Measurements from ENCODE around the gene PTCH2. TPM values are rescaled to one million over a fixed set of nuclear protein-coding genes. Genes with fewer than 3 reads are reported as not detected.
"Not testable (repeated sequence)": the region's sequence is repeated elsewhere in the genome, so short reads cannot be mapped to it uniquely, and the experiment has no call there.

Gene PTCH2
- total RNA-seq, 1 donor from 2014 or later: 0.35 TPM

- intact Hi-C loops (cut with DNase I); DNase-seq (ENCODE audit: low spot score): not testable (repeated sequence)
Measured at GRCh38 chr1:44824392-44824791, 18.7 kb downstream of the PTCH2 start.

- intact Hi-C loops (cut with DNase I): no loop called here
Measured at GRCh38 chr1:44822981-44823451, 20.0 kb downstream of the PTCH2 start.

GRCh38 chr1:44822131-44822701 is 20.8 kb downstream of the PTCH2 start:
- intact Hi-C loops (cut with DNase I): no loop called here
- DNase-seq (ENCODE audit: low spot score): no peak

More at GRCh38 chr1:44822981-44823451, 20.0 kb downstream of the PTCH2 start:
- no peak for DNase-seq (ENCODE audit: low spot score)

- intact Hi-C loops (cut with DNase I): no loop called here
- DNase-seq (ENCODE audit: low spot score): no peak
Measured at GRCh38 chr1:44821240-44821715, 21.8 kb downstream of the PTCH2 start.

DNA sequence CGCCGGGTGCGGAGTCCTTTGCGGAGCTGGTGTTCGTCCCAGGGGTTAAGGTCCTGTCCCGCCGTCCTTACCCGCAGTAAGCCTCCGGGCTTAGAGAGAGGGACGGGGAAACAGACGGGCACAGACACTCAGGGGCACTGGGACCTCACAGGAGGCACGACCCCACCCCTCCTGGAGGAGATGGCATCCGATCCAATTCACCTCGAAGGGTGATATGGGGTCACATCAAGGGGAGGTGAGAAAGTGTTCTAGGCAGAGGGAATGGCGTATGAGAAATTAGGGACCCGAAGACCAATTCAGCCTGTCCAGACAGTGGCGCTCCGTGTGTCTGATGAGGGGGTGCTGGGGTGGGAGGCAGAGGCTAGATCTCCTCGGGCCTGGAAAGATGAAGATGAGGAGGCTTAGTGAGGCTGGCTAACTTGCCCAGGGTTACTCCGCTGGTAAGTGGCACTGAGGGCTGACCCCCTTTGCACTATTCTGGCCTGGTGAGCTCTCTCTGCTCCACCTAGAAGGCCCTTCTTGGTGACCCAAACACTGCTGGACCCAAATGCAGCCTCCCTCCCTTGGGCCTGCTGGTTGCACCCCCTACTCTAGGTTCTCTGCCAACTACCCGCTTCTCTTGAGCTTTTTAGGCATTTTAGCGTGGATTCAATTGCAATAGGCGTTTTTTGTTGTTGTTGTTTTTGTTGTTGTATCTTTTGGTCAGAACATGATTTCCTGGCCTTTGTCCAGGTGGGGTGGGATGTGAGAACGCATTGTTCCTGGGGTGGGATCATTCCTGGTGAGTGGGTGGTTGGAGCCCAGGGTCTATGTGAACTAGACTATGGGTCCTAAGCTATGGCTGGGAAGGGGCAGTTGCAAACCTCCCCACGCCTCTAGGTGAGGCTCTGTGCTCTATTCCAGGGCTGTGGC is 22.5 kb downstream of the PTCH2 start:
- no peak for DNase-seq (ENCODE audit: low spot score)
- intact Hi-C loops (cut with DNase I): no loop called here

- intact Hi-C loops (cut with DNase I): loop anchor here (2.0 kb wide), 1 partner anchor 19 kb away; the partner anchor contains the start of gene PLK3
- DNase-seq (ENCODE audit: low spot score): peak; percentile 86
Measured at GRCh38 chr1:44819608-44820327, 23.3 kb downstream of the PTCH2 start.

- intact Hi-C loops (cut with DNase I): loop anchor here (2.0 kb wide), 1 partner anchor 18 kb away; the partner anchor contains the start of gene PLK3
Measured at GRCh38 chr1:44819196-44819607, 23.9 kb downstream of the PTCH2 start.

GRCh38 chr1:44817771-44818495 is 25.1 kb downstream of the PTCH2 start:
- intact Hi-C loops (cut with DNase I): loop anchor here (2.0 kb wide), 1 partner anchor 17 kb away; the partner anchor contains the start of gene PLK3
- no peak for DNase-seq (ENCODE audit: low spot score)

More at GRCh38 chr1:44819196-44819607, 23.9 kb downstream of the PTCH2 start:
- DNase-seq (ENCODE audit: low spot score): peak; percentile 24

GRCh38 chr1:44817307-44817706 is 25.7 kb downstream of the PTCH2 start:
- intact Hi-C loops (cut with DNase I): no loop called here
- no peak for DNase-seq (ENCODE audit: low spot score)

DNA sequence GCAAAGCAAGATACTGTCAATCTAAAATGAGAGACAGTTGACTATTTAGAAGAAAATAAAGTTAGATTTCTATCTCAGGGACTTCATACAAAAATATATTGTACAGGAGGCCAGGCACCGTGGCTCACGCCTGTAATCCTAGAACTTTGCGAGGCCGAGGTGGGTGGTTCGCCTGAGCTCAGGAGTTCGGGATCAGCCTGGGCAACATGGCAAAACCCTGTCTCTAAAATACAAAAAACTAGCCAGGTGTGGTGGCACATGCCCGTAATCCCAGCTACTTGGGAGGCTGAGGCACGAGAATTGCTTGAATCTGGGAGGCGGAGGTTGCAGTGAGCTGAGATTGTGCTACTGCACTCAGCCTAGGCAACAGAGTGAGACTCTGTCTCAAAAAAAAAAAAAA is 27.1 kb downstream of the PTCH2 start:
- DNase-seq (ENCODE audit: low spot score); intact Hi-C loops (cut with DNase I): not testable (repeated sequence)

GRCh38 chr1:44812822-44813543 is 30.1 kb downstream of the PTCH2 start:
- peak; percentile 74 for DNase-seq (ENCODE audit: low spot score)
- intact Hi-C loops (cut with DNase I): no loop called here

GRCh38 chr1:44811234-44811633 is 31.8 kb downstream of the PTCH2 start:
- peak; percentile 38 for DNase-seq (ENCODE audit: low spot score)
- intact Hi-C loops (cut with DNase I): no loop called here

DNA sequence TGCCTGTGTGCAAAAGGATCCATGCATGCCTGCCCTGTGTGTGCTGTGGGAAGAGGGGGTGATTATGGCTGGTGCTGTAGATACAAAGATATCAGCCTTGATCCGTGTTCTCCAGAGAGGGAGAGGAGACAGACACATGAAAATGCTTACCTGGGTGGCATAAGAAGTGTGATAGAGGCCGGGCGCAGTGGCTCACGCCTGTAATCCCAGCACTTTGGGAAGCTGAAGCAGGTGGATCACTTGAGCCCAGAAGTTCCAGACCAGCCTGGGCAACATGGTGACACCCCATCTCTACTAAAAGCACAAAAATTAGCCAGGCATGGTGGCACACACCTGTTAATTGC is 32.3 kb downstream of the PTCH2 start:
- intact Hi-C loops (cut with DNase I); DNase-seq (ENCODE audit: low spot score): not testable (repeated sequence)

- intact Hi-C loops (cut with DNase I): no loop called here
- DNase-seq (ENCODE audit: low spot score): peak; percentile 74
Measured at GRCh38 chr1:44810101-44810761, 32.8 kb downstream of the PTCH2 start.

- DNase-seq (ENCODE audit: low spot score): no peak
- intact Hi-C loops (cut with DNase I): loop anchor here (10.0 kb wide), 1 partner anchor 496 kb away; no protein-coding TSS in a partner anchor
Measured at GRCh38 chr1:44808938-44809917, 33.8 kb downstream of the PTCH2 start.

DNA sequence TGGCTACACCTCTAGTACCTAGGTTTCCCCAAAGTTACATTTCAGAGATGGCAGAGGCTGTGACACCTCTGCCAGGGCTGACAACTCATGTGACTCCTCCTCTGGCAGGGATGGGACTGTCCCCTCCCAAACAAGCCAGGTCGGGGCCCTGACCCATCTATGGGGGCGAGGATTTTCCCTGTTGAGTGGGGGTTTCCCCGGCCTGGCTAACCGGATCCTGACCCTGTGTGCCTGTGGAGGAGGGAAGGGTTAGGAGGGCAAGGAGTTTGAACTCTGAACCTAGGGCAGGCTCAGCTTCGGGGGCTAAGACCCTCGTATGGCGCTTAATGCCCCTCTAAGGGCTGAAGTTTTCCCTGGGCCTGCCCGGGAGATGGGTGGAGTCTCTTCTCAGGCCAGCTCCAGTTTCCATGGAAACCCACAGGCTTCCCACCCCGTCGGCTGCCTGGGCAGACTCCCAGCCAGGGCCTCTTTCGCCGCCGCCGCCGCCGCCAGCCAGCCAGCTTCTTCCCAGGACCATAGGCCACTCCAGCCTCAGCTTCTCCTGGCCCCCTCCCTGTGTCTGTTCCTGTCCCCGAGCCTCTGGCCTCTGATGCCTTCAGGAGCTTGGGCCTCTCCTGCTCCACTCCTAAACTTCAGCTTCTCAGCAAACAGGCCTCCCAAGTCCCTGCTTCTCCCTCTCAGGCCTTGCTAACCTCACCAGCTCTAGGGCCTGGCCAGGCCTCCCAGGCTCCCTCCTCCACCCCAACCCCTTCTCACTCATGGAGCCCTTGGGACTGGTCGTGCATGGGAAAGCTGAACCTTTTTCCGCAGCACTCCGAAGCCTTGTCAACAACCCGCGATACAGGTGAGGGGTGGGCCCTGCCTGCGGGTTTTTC is 34.8 kb downstream of the PTCH2 start, which contains the start of gene BTBD19:
BTBD19 (plus strand) TSS at position 461 of the 875 bp plus-strand sequence; CDS start at position 759, 298 bp downstream.
- DNase-seq (ENCODE audit: low spot score): peak; percentile 90
- intact Hi-C loops (cut with DNase I): loop anchor here (10.0 kb wide), 1 partner anchor 497 kb away; no protein-coding TSS in a partner anchor
